ENCODE data around the gene CCDC167.

GRCh38 chr6:37511201-37511600, 11.5 kb upstream of the CCDC167 start:
- TF ChIP-seq CTCF (IDR thresholded peaks at IDR 0.05) (no peak), POLR2A (IDR thresholded peaks at IDR 0.05) (no peak)

Data from esophagus squamous epithelium (tissue), 4 donors.